GM12865 (cell line): Measurements from ENCODE around the gene TSPEAR.

Source experiments
- DNase-seq: peaks from one replicate; pipeline ENCODE4 v3.0.0; 2010; ENCODE audit warnings: low read depth
- H3K4me3 ChIP-seq: 2 replicates; pipeline ENCODE4 v1.5.1; 2011; ENCODE audit warnings: mild to moderate bottlenecking, low read depth, low read length, control low read depth
- TF ChIP-seq, protein P1 (sequence below): IDR thresholded peaks from 2 replicates; pipeline ENCODE4 v1.5.1; 2011; ENCODE audit warnings: low read length, control low read depth, low read depth, inconsistent platforms; ENCODE audit not compliant: insufficient read depth; ENCODE audit errors: missing control alignments

Gene TSPEAR

DNA sequence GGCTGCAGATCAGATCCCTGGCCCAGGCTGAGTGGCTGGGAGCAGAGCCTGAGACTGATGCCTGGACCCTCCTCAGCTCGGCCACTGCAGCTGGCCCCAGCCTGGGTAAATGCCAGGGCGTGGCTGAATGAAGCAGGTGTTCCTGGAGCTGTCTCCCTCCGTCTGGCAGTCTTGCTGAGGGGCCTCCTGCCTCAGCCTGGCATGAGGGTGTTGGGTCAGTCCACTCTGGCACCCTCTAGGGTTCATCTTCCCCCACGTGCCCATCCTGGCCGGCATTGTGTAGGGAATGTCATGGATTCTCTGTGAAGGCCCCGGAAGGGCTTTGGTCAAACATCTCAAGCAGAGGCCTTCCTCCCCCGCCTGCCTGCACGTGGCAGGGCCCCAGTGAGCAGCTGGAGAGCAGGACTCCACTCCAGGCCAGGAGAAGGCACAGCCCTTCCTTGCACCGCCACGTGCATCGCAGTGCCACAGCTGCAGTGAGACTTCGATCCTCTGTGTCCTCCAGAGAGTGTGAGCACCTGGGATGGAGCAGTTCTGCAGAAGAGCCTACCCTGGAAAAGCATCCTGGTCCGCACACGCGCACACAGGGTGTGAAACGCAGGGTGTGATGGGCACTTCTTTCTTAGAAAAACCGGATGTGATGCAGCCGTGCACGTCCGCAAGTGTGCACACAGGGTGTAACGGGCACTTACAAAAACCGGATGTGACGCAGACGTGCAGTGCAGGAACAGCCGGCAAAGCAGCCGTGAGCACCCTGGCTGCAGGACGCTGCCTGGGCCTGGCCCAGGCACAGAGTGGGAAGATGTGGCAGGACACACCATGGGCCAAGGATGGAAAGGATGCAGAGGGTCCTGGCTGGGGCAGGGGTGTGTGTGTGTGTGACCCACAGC is 142.5 kb downstream of the TSPEAR start:
- no peak for DNase-seq
- TF ChIP-seq, protein P1, sequence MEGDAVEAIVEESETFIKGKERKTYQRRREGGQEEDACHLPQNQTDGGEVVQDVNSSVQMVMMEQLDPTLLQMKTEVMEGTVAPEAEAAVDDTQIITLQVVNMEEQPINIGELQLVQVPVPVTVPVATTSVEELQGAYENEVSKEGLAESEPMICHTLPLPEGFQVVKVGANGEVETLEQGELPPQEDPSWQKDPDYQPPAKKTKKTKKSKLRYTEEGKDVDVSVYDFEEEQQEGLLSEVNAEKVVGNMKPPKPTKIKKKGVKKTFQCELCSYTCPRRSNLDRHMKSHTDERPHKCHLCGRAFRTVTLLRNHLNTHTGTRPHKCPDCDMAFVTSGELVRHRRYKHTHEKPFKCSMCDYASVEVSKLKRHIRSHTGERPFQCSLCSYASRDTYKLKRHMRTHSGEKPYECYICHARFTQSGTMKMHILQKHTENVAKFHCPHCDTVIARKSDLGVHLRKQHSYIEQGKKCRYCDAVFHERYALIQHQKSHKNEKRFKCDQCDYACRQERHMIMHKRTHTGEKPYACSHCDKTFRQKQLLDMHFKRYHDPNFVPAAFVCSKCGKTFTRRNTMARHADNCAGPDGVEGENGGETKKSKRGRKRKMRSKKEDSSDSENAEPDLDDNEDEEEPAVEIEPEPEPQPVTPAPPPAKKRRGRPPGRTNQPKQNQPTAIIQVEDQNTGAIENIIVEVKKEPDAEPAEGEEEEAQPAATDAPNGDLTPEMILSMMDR = no peak
- no peak overlapping the region for H3K4me3 ChIP-seq

DNA sequence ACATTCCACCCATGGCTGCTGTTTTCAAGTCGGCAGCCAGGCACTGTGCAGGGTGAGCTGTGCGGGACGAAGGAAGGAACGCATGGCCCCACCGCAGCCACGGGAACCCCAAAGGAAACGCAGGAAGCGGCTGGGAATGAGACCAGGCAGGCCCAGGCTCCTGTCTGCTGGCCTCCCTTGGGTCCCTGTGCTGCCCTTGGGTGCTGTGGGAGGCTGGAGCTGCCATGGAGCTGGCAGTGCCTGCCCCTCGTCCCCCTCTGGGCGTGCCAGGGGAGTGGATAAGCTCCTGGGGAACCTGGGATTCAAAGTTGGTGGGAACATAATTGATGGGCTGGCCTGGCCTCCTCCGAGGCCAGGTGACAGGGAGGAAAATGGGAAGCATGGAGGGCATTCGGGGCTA is 143.1 kb downstream of the TSPEAR start:
- no peak for DNase-seq
- TF ChIP-seq, protein P1 = no peak
- H3K4me3 ChIP-seq = no peak overlapping the region

DNA sequence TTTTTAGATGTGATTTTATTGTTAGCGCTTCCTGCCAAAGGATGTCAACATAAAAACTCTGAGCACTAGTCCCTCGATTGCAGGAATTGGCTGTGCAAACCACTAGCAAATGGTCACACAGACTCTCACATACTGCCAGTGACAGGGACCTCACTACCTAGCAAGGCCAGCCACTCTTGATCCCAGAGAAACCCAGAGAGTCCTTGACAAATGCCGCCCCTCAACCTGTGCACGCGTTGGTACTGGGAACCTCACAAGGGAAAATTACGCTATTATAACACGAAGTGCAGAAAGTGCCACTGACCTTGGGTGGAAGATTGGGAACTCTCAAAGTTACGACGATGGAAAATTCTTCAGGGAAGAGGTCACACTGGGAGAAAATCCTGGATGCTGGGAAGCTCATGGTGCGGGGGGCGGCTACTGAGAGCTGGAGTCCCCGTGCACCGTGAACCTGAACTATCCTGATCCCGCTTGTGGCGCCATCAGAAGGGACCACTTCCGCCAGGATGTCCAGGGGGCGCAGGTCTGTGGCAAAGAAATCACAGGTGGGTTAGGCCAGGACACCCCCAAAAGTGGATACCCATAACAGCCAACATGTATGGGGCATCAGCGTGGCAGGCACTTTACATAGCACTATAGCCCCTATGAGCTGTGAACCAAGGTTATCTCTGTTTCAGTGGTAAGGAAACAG is 143.7 kb downstream of the TSPEAR start:
- no peak overlapping the region for H3K4me3 ChIP-seq
- DNase-seq = no peak
- TF ChIP-seq, protein P1 = no peak

DNA sequence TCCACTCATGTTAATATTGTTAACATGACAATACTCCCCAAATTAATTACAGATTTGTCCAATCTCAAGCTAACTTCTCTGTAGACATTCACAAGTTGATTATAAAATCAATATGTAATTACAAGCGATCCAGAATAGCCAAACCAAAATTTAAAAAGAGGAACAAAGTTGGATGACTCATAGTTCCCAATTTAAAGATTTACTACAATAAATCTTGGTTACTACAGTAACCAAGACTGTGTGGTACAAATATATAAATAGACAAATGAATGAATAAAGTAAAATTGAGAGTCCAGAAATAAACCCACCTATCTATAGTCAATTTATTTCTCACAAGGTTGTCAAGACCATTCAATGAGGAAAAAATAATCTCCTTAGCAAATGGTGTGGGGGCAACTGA is 145.0 kb downstream of the TSPEAR start:
- no peak overlapping the region for H3K4me3 ChIP-seq
- TF ChIP-seq, protein P1 = no peak
- DNase-seq = no peak

DNA sequence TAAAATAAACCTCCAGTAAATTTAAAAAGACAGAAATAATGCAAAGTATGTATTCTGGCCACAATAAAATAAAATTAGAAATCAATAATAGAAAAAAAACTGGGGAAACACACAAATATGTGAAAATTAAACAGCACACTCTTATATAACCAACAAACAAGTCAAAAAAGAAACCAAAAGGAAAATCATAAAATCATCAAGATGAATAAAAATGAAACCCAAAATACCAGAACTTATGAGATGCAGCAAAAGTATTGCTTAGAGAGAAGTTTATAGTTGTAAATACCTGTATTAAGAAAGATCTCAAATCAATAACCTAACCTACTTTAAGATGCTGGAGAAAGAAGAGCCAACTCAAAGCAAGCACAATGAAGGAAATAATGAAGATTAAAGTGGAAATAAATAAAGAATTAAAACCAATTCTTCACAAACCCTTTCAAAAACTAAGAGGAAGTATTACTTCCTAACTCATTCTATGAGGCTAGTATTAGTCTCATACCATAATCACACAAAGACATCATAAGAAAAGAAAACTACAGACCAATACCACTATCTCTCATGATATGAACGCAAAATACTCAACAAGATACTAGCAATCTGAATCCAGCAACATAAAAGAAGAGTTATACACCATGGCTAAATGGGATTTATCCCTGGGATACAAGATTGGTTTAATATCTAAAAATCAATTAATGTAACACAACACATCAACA is 146.3 kb downstream of the TSPEAR start:
- no peak overlapping the region for H3K4me3 ChIP-seq
- TF ChIP-seq, protein P1 = no peak
- no peak for DNase-seq

DNA sequence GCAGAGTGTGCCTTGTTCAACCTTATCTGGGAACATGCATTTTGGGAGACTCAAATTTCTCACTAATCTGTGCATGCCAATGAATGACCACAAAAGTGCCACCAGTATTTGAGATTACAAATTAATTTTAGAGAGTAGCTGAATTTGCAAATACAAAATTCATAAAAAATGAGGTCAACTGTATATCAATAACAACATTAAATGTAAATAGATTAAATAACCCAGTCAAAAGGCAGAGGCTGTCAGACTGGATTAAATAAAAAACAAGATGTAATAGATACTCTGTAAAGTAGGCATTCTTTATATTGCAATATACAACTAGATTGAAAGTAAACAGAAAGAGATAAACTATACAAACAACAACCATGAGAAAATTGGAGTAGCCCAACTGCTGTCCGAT is 147.3 kb downstream of the TSPEAR start:
- no peak overlapping the region for H3K4me3 ChIP-seq
- DNase-seq = no peak
- TF ChIP-seq, protein P1 = no peak
